ENCODE data around the gene RRP36. TPM values are rescaled to one million over a fixed set of nuclear protein-coding genes. Genes with fewer than 3 reads are reported as not detected.

Gene RRP36
- total and polyA plus RNA-seq, 9 of the 15 experiments (the other 6 are each of a cell fraction or from before 2014, with no cell fraction given), result 27.6 to 150 (median 114) TPM

- TF ChIP-seq MNT (conservative IDR thresholded peaks at IDR 0.05) (peak; percentile 95 to 96), CSDE1 (IDR thresholded peaks at IDR 0.05) (no peak; a peak in 1 of 4 replicates), SP1 (CRISPR knock-in tag; IDR thresholded peaks at IDR 0.05) (peak; percentile 91), FOS (IDR thresholded peaks at IDR 0.05; ENCODE audit: extremely low read depth, insufficient read length) (peak; percentile 47), HMGN3 (IDR thresholded peaks at IDR 0.05; ENCODE audit: borderline replicate concordance, extremely low read depth, insufficient read length, low read depth, low read length) (peak; percentile 57), KHSRP (IDR thresholded peaks at IDR 0.05) (peak; percentile 94), RCOR1 (IDR thresholded peaks at IDR 0.05; ENCODE audit: borderline replicate concordance in 1 of 2, low read depth in 2 of 2, low read length in 2 of 2) (peak in 1 of 2 experiments; percentile 55; a peak in 2 of 4 replicates), VEZF1 (CRISPR knock-in tag; IDR thresholded peaks at IDR 0.05) (peak; percentile 64; the same call in 1 of the 2 replicates), EGR1 (conservative IDR thresholded peaks at IDR 0.05) (peak; percentile 84), THAP12 (CRISPR knock-in tag; IDR thresholded peaks at IDR 0.05) (peak; percentile 87), CXXC5 (CRISPR knock-in tag; IDR thresholded peaks at IDR 0.05) (peak; percentile 68), BCOR (IDR thresholded peaks at IDR 0.05) (peak; percentile 60), TBP (optimal IDR thresholded peaks at IDR 0.05; ENCODE audit: low read depth, low read length) (peak; percentile 88), DIDO1 (tag; IDR thresholded peaks at IDR 0.05; ENCODE audit: low read depth) (peak; percentile 63; the same call in 1 of the 2 replicates), DPF2 (IDR thresholded peaks at IDR 0.05) (peak; percentile 67), CBX8 (IDR thresholded peaks at IDR 0.05; ENCODE audit: borderline replicate concordance, extremely low read depth, low read depth, low read length, poor library complexity, severe bottlenecking) (no peak), FOXP1 (CRISPR knock-in tag; IDR thresholded peaks at IDR 0.05) (peak; percentile 63; the same call in 1 of the 2 replicates), ZNF354B (CRISPR knock-in tag; IDR thresholded peaks at IDR 0.05) (no peak), CREB1 (IDR thresholded peaks at IDR 0.05) (peak; percentile 100), CREB1 (CRISPR knock-in tag; IDR thresholded peaks at IDR 0.05) (peak; percentile 100), HCFC1 (IDR thresholded peaks at IDR 0.05; ENCODE audit: low read depth, low read length) (peak; percentile 89), NFRKB (IDR thresholded peaks at IDR 0.05; ENCODE audit: low read depth) (0 out of 2 replicates have a peak, but pooled peaks have one; percentile 50), ZNF3 (CRISPR knock-in tag; IDR thresholded peaks at IDR 0.05) (peak; percentile 88; the same call in 1 of the 2 replicates), HDAC6 (IDR thresholded peaks at IDR 0.05; ENCODE audit: low read depth, low read length) (0 out of 2 replicates have a peak, but pooled peaks have one; percentile 35)
Observed at GRCh38 chr6:43059168-43060033, 38.0 kb downstream of the RRP36 start, which contains the start of the genes KLC4 and MRPL2 (continued).

All from K562 (cell line).